ENCODE measurements around the gene NKAIN4.

- TF ChIP-seq, protein P1, sequence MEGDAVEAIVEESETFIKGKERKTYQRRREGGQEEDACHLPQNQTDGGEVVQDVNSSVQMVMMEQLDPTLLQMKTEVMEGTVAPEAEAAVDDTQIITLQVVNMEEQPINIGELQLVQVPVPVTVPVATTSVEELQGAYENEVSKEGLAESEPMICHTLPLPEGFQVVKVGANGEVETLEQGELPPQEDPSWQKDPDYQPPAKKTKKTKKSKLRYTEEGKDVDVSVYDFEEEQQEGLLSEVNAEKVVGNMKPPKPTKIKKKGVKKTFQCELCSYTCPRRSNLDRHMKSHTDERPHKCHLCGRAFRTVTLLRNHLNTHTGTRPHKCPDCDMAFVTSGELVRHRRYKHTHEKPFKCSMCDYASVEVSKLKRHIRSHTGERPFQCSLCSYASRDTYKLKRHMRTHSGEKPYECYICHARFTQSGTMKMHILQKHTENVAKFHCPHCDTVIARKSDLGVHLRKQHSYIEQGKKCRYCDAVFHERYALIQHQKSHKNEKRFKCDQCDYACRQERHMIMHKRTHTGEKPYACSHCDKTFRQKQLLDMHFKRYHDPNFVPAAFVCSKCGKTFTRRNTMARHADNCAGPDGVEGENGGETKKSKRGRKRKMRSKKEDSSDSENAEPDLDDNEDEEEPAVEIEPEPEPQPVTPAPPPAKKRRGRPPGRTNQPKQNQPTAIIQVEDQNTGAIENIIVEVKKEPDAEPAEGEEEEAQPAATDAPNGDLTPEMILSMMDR (conservative IDR thresholded peaks at IDR 0.05; ENCODE audit: low read depth in 2 of 2), result peak; percentile 29 to 42; a peak in 3 of 4 replicates
- TF ChIP-seq ZNF114 (CRISPR knock-in tag; IDR thresholded peaks at IDR 0.05) (no peak), EZH2phosphoT487 (IDR thresholded peaks at IDR 0.05; ENCODE audit: unreplicated experiment) (no peak), POLR2AphosphoS5 (IDR thresholded peaks at IDR 0.05; ENCODE audit: low read depth) (no peak), EZH2 (IDR thresholded peaks at IDR 0.05; ENCODE audit: low read depth, unreplicated experiment) (no peak), NANOG (IDR thresholded peaks at IDR 0.05; ENCODE audit: borderline replicate concordance) (no peak), CREB1 (CRISPR knock-in tag; IDR thresholded peaks at IDR 0.05; ENCODE audit: low read depth) (no peak), JUNB (IDR thresholded peaks at IDR 0.05; ENCODE audit: unreplicated experiment) (no peak), ZNF331 (CRISPR knock-in tag; IDR thresholded peaks at IDR 0.05; ENCODE audit: low read depth) (no peak)
These were observed 25.5 kb downstream of the NKAIN4 start for GRCh38 chr20:63228806-63229205.
